Limb (tissue), 2 donors: Measurements from ENCODE around the gene SPATA33.

Experiments used
- DNase-seq, 2 donors: peaks; one replicate each; pipeline ENCODE4 v3.0.0-alpha.2; 2016; ENCODE audit errors: extremely low spot score in 2 of 2

SPATA33 gene

GRCh38 chr16:89709166-89709565, 51.5 kb downstream of the SPATA33 start:
- DNase-seq, result no peak

- no peak for DNase-seq
Measured at GRCh38 chr16:89709716-89710432, 52.2 kb downstream of the SPATA33 start.

- DNase-seq, result no peak
Measured at GRCh38 chr16:89710709-89711564, 53.3 kb downstream of the SPATA33 start.

- peak in 1 of 2 donors; percentile 84 for DNase-seq
Measured at GRCh38 chr16:89711601-89712273, 54.1 kb downstream of the SPATA33 start.

GRCh38 chr16:89712274-89712781, 54.7 kb downstream of the SPATA33 start:
- DNase-seq, result no peak

GRCh38 chr16:89716493-89716892, 58.9 kb downstream of the SPATA33 start:
- DNase-seq, result no peak

GRCh38 chr16:89716916-89717687, 59.5 kb downstream of the SPATA33 start:
- no peak for DNase-seq

GRCh38 chr16:89717688-89718505, 60.3 kb downstream of the SPATA33 start:
- DNase-seq, result no peak
